ENCODE data around the gene DDX39B. TPM values are rescaled to one million over a fixed set of nuclear protein-coding genes. Genes with fewer than 3 reads are reported as not detected.

DDX39B gene
- total RNA-seq, 4 donors from 2014 or later = 107 to 198 (median 144) TPM

GRCh38 chr6:31548544-31548873, 6.7 kb upstream of the DDX39B start:
- TF ChIP-seq, protein P1, sequence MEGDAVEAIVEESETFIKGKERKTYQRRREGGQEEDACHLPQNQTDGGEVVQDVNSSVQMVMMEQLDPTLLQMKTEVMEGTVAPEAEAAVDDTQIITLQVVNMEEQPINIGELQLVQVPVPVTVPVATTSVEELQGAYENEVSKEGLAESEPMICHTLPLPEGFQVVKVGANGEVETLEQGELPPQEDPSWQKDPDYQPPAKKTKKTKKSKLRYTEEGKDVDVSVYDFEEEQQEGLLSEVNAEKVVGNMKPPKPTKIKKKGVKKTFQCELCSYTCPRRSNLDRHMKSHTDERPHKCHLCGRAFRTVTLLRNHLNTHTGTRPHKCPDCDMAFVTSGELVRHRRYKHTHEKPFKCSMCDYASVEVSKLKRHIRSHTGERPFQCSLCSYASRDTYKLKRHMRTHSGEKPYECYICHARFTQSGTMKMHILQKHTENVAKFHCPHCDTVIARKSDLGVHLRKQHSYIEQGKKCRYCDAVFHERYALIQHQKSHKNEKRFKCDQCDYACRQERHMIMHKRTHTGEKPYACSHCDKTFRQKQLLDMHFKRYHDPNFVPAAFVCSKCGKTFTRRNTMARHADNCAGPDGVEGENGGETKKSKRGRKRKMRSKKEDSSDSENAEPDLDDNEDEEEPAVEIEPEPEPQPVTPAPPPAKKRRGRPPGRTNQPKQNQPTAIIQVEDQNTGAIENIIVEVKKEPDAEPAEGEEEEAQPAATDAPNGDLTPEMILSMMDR (IDR thresholded peaks at IDR 0.05 in 4 of 5, conservative IDR thresholded peaks at IDR 0.05 in 1 of 5) = no peak
- no peak for TF ChIP-seq POLR2A (IDR thresholded peaks at IDR 0.05)
- Histone ChIP-seq H3K4me3 (peak overlapping the region in 3 of 4 donors; percentile 48 to 63 (median 63)), H3K36me3 (peaks cover 0 to 24% of the 10 kb centered on the region in 2 donors), H3K9me3 (no peaks in the 10 kb centered on the region), H3K27ac (peak overlapping the region; percentile 86 to 97 (median 90)), H3K4me1 (peaks cover 10 to 13% of the 10 kb centered on the region in 2 donors), H3K27me3 (no peaks in the 10 kb centered on the region)
- ATAC-seq (no peak), DNase-seq (no peak)
- intact Hi-C loops (cut with DNase I; ENCODE audit: low total_unique reads) = loop anchor here (5.0 to 10.0 kb wide), 6 partner anchors 286 to 1484 kb away; partner anchors contain the start of genes EHMT2, NELFE, NEU1 and POLR1H
- in situ Hi-C loops (cut with MboI; ENCODE audit: low sequenced_read_pairs in 4 of 4) = loop anchor here (5.0 to 25.0 kb wide), 5 partner anchors 46 to 639 kb away; partner anchors contain the start of genes AGER (in 1 of the 4), AGPAT1 (in 1 of the 4), GPSM3 (in 1 of the 4) and NCR3 (in 1 of the 4)

GRCh38 chr6:31547727-31548543, 6.1 kb upstream of the DDX39B start:
- in situ Hi-C loops (cut with MboI; ENCODE audit: low sequenced_read_pairs in 4 of 4) = loop anchor here (5.0 to 25.0 kb wide), 5 partner anchors 47 to 639 kb away; partner anchors contain the start of genes AGER (in 1 of the 4), AGPAT1 (in 1 of the 4), GPSM3 (in 1 of the 4) and NCR3 (in 1 of the 4)
- intact Hi-C loops (cut with DNase I; ENCODE audit: low total_unique reads) = loop anchor here (2.0 to 10.0 kb wide), 7 partner anchors 73 to 1483 kb away; partner anchors contain the start of genes EHMT2, NELFE, NEU1 and POLR1H
- DNase-seq (no peak), ATAC-seq (no peak)
- Histone ChIP-seq H3K4me3 (peak overlapping the region; percentile 48 to 72 (median 63)), H3K27me3 (no peaks in the 10 kb centered on the region), H3K4me1 (peaks cover 16 to 18% of the 10 kb centered on the region in 2 donors), H3K27ac (peak overlapping the region; percentile 86 to 97 (median 90)), H3K36me3 (peaks cover 0 to 21% of the 10 kb centered on the region in 2 donors), H3K9me3 (no peaks in the 10 kb centered on the region)
- TF ChIP-seq, protein P1 (IDR thresholded peaks at IDR 0.05 in 4 of 5, conservative IDR thresholded peaks at IDR 0.05 in 1 of 5) = no peak
- TF ChIP-seq POLR2A (IDR thresholded peaks at IDR 0.05) = no peak

DNA sequence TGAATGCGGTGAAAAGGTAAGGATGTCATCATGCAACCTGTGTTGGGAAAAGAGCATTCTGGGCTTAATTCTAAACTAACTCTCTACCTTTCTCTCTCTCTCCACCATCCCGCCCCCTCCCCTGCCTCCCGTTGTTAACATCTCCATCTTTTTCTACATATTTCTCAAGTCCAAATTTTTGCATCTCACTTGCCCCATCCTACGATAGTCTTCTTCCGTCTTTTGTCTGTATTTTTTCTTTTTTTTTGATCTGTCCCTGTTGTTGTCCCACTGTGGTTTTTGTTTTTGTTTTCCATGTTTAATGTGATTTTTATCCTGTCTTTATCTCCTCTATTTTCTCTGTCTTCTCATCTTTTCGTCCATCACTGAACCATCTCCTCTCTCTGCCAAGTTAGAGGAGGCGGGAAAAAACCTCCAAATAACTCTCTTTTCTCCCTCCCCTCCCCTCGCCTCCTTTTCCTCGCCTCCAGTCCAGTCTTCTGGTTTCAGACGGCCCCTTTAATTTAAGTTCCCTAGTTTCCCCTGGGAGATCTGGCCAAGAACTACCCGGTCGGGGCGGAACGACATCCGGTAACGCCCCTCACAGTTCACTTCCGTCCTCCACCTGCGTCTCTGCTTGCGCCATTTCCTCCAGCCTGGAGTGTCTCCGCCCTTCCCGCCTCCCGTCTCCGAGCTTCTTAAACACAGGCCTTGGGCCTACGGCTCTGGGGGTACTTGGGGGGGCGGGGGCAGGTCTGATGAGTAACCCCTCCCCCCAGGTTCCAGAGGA, 5.3 kb upstream of the DDX39B start, which contains the start of gene NFKBIL1:
Gene NFKBIL1, plus strand, starts transcription at position 651 of the 769 bp plus-strand sequence. Its CDS starts 87 bp downstream, at position 738.
- intact Hi-C loops (cut with DNase I; ENCODE audit: low total_unique reads) (loop anchor here (1.0 to 10.0 kb wide), 9 partner anchors 34 to 1482 kb away; partner anchors contain the start of genes EHMT2, NELFE, NEU1 and POLR1H), in situ Hi-C loops (cut with MboI; ENCODE audit: low sequenced_read_pairs in 4 of 4) (loop anchor here (5.0 to 25.0 kb wide), 5 partner anchors 48 to 640 kb away; partner anchors contain the start of genes AGER (in 1 of the 4), AGPAT1 (in 1 of the 4), GPSM3 (in 1 of the 4) and NCR3 (in 1 of the 4))
- Histone ChIP-seq H3K9me3 (no peaks in the 10 kb centered on the region), H3K4me1 (peaks cover 20 to 22% of the 10 kb centered on the region in 2 donors), H3K27me3 (no peaks in the 10 kb centered on the region), H3K27ac (peak within 1 kb of the TSS; percentile 86 to 97 (median 90)), H3K36me3 (peaks cover 0 to 21% of the 10 kb centered on the region in 2 donors), H3K4me3 (peak within 1 kb of the TSS; percentile 48 to 72 (median 63))
- TF ChIP-seq, protein P1 (IDR thresholded peaks at IDR 0.05 in 4 of 5, conservative IDR thresholded peaks at IDR 0.05 in 1 of 5) = peak in 1 of 5 experiments; percentile 13
- peak; percentile 64 to 68 for TF ChIP-seq POLR2A (IDR thresholded peaks at IDR 0.05)
- ATAC-seq (peak; percentile 97 to 98), DNase-seq (peak; percentile 96)

Measured in gastrocnemius medialis (tissue), 4 donors.